ENCODE measurements around the gene GSX2. TPM values are rescaled to one million over a fixed set of nuclear protein-coding genes. Genes with fewer than 3 reads are reported as not detected.
A peak's percentile ranks its signal among the peaks of the same experiment; 100 is the strongest.

GSX2 gene
- total and polyA plus RNA-seq, 2 of the 13 experiments (the other 11 are each of a cell fraction or from before 2014, with no cell fraction given): not detected

GRCh38 chr4:54082168-54082567, 17.8 kb upstream of the GSX2 start (continued):
- TF ChIP-seq SMARCC2 (IDR thresholded peaks at IDR 0.05) (0 out of 2 replicates have a peak, but pooled peaks have one; percentile 75), CENPT (CRISPR knock-in tag; IDR thresholded peaks at IDR 0.05; ENCODE audit: low read depth) (no peak), MZF1 (CRISPR knock-in tag; IDR thresholded peaks at IDR 0.05; ENCODE audit: borderline replicate concordance) (no peak), SOX5 (CRISPR knock-in tag; IDR thresholded peaks at IDR 0.05; ENCODE audit: borderline replicate concordance) (peak; percentile 84), ZNF207 (IDR thresholded peaks at IDR 0.05; ENCODE audit: borderline replicate concordance) (no peak), ZNF3 (CRISPR knock-in tag; IDR thresholded peaks at IDR 0.05) (no peak), PAWR (CRISPR knock-in tag; IDR thresholded peaks at IDR 0.05; ENCODE audit: borderline replicate concordance) (no peak), ZNF557 (CRISPR knock-in tag; IDR thresholded peaks at IDR 0.05) (no peak), NR2C2 (CRISPR knock-in tag; IDR thresholded peaks at IDR 0.05; ENCODE audit: borderline replicate concordance) (no peak), CCDC6 (CRISPR knock-in tag; IDR thresholded peaks at IDR 0.05) (no peak), KDM6A (CRISPR knock-in tag; IDR thresholded peaks at IDR 0.05; ENCODE audit: low read depth) (no peak), THAP8 (CRISPR knock-in tag; IDR thresholded peaks at IDR 0.05; ENCODE audit: borderline replicate concordance) (no peak), UBTF (CRISPR knock-in tag; IDR thresholded peaks at IDR 0.05) (no peak)
- TF ChIP-seq, protein P1, sequence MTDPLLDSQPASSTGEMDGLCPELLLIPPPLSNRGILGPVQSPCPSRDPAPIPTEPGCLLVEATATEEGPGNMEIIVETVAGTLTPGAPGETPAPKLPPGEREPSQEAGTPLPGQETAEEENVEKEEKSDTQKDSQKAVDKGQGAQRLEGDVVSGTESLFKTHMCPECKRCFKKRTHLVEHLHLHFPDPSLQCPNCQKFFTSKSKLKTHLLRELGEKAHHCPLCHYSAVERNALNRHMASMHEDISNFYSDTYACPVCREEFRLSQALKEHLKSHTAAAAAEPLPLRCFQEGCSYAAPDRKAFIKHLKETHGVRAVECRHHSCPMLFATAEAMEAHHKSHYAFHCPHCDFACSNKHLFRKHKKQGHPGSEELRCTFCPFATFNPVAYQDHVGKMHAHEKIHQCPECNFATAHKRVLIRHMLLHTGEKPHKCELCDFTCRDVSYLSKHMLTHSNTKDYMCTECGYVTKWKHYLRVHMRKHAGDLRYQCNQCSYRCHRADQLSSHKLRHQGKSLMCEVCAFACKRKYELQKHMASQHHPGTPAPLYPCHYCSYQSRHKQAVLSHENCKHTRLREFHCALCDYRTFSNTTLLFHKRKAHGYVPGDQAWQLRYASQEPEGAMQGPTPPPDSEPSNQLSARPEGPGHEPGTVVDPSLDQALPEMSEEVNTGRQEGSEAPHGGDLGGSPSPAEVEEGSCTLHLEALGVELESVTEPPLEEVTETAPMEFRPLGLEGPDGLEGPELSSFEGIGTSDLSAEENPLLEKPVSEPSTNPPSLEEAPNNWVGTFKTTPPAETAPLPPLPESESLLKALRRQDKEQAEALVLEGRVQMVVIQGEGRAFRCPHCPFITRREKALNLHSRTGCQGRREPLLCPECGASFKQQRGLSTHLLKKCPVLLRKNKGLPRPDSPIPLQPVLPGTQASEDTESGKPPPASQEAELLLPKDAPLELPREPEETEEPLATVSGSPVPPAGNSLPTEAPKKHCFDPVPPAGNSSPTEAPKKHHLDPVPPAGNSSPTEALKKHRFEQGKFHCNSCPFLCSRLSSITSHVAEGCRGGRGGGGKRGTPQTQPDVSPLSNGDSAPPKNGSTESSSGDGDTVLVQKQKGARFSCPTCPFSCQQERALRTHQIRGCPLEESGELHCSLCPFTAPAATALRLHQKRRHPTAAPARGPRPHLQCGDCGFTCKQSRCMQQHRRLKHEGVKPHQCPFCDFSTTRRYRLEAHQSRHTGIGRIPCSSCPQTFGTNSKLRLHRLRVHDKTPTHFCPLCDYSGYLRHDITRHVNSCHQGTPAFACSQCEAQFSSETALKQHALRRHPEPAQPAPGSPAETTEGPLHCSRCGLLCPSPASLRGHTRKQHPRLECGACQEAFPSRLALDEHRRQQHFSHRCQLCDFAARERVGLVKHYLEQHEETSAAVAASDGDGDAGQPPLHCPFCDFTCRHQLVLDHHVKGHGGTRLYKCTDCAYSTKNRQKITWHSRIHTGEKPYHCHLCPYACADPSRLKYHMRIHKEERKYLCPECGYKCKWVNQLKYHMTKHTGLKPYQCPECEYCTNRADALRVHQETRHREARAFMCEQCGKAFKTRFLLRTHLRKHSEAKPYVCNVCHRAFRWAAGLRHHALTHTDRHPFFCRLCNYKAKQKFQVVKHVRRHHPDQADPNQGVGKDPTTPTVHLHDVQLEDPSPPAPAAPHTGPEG (CRISPR knock-in tag; IDR thresholded peaks at IDR 0.05): no peak
- TF ChIP-seq, protein P2, sequence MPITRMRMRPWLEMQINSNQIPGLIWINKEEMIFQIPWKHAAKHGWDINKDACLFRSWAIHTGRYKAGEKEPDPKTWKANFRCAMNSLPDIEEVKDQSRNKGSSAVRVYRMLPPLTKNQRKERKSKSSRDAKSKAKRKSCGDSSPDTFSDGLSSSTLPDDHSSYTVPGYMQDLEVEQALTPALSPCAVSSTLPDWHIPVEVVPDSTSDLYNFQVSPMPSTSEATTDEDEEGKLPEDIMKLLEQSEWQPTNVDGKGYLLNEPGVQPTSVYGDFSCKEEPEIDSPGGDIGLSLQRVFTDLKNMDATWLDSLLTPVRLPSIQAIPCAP (CRISPR knock-in tag; IDR thresholded peaks at IDR 0.05; ENCODE audit: low read depth): no peak
- TF ChIP-seq, protein P3, sequence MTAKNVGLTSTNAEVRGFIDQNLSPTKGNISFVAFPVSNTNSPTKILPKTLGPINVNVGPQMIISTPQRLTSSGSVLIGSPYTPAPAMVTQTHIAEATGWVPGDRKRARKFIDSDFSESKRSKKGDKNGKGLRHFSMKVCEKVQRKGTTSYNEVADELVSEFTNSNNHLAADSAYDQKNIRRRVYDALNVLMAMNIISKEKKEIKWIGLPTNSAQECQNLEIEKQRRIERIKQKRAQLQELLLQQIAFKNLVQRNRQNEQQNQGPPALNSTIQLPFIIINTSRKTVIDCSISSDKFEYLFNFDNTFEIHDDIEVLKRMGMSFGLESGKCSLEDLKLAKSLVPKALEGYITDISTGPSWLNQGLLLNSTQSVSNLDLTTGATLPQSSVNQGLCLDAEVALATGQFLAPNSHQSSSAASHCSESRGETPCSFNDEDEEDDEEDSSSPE (CRISPR knock-in tag; IDR thresholded peaks at IDR 0.05): no peak
- TF ChIP-seq, protein P4, sequence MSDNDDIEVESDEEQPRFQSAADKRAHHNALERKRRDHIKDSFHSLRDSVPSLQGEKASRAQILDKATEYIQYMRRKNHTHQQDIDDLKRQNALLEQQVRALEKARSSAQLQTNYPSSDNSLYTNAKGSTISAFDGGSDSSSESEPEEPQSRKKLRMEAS (IDR thresholded peaks at IDR 0.05): no peak

Measured in HepG2 (cell line).